HEK293T (cell line): ENCODE results near the gene CHRM1.
"Not testable (repeated sequence)": the region's sequence is repeated elsewhere in the genome, so short reads cannot be mapped to it uniquely, and the experiment has no call there.

ENCODE experiments used
- BHLHE40 ChIP-seq: fragments of 450-650 bp; IDR thresholded peaks from 2 replicates; pipeline ENCODE4 v1.6.1; 2016; ENCODE audit warnings: mild to moderate bottlenecking, moderate library complexity, borderline replicate concordance
- CTBP1 ChIP-seq: fragments of 450-650 bp; IDR thresholded peaks from 2 replicates; pipeline ENCODE4 v1.6.1; 2016; ENCODE audit warnings: borderline replicate concordance
- FOXA1 ChIP-seq: fragments of 450-650 bp; IDR thresholded peaks from 2 replicates; pipeline ENCODE4 v1.6.1; 2016; ENCODE audit warnings: mild to moderate bottlenecking
- FOXM1 ChIP-seq: fragments of 450-650 bp; IDR thresholded peaks from 2 replicates; pipeline ENCODE4 v1.6.1; 2017; ENCODE audit warnings: mild to moderate bottlenecking, borderline replicate concordance
- L3MBTL2 ChIP-seq: fragments of 450-650 bp; conservative IDR thresholded peaks from 2 replicates; pipeline ENCODE4 v1.6.1; 2016; ENCODE audit warnings: mild to moderate bottlenecking
- NFRKB ChIP-seq: fragments of 450-650 bp; IDR thresholded peaks from 2 replicates; pipeline ENCODE4 v1.6.1; 2016; ENCODE audit warnings: mild to moderate bottlenecking, moderate library complexity
- SP1 ChIP-seq: fragments of 450-650 bp; IDR thresholded peaks from 2 replicates; pipeline ENCODE4 v1.6.1; 2017
- SUZ12 ChIP-seq: fragments of 450-650 bp; IDR thresholded peaks from 2 replicates; pipeline ENCODE4 v1.6.1; 2016; ENCODE audit warnings: mild to moderate bottlenecking
- ZNF384 ChIP-seq: fragments of 450-650 bp; IDR thresholded peaks from 2 replicates; pipeline ENCODE4 v1.6.1; 2016

GRCh38 chr11:62861564-62862192, 59.5 kb downstream of the CHRM1 start:
- not testable (repeated sequence) for TF ChIP-seq SUZ12, FOXM1, NFRKB, CTBP1, BHLHE40, FOXA1, SP1, ZNF384, L3MBTL2
